SW480 (cell line): ENCODE data around the gene SSR4.

ENCODE experiments used
- DNase-seq: peaks from one replicate; pipeline ENCODE4 v3.0.0-alpha.2; 2016; ENCODE audit warnings: low spot score

SSR4 gene

GRCh38 chrX:153829799-153830639 is 35.6 kb downstream of the SSR4 start, which contains the start of gene PDZD4:
PDZD4 (minus strand) TSS chrX:153830544; CDS start chrX:153830298, 246 bp downstream.
- peak; percentile 31 for DNase-seq

- DNase-seq = no peak
Measured at GRCh38 chrX:153830640-153831428, 36.4 kb downstream of the SSR4 start.

- no peak for DNase-seq
Measured at GRCh38 chrX:153831429-153832150, 37.1 kb downstream of the SSR4 start.

GRCh38 chrX:153832728-153833127 is 38.3 kb downstream of the SSR4 start:
- no peak for DNase-seq

GRCh38 chrX:153836921-153837320 is 42.5 kb downstream of the SSR4 start:
- no peak for DNase-seq

- no peak for DNase-seq
Measured at GRCh38 chrX:153844509-153845082, 50.1 kb downstream of the SSR4 start.

GRCh38 chrX:153845195-153845594 is 50.7 kb downstream of the SSR4 start:
- DNase-seq = no peak

- no peak for DNase-seq
Measured at GRCh38 chrX:153845842-153846241, 51.4 kb downstream of the SSR4 start.
